HL-60 (cell line): ENCODE data around the gene NIPBL.

Source experiments
- DNase-seq, 2 experiments: peaks; one replicate each; pipeline ENCODE4 v3.0.0-alpha.2; 2010 to 2020; ENCODE audit warnings: low read depth in 1 of 2, low spot score in 1 of 2
- H3K27ac ChIP-seq: fragments of 250-450 bp; sonication (Bioruptor Pico); replicated peaks from 2 replicates; pipeline ENCODE4 v1.5.1; 2020; ENCODE audit warnings: mild to moderate bottlenecking, moderate library complexity
- H3K27me3 ChIP-seq: fragments of 250-450 bp; sonication (Bioruptor Pico); 2 replicates; pipeline ENCODE4 v1.5.1; 2021; ENCODE audit warnings: mild to moderate bottlenecking, moderate library complexity; ENCODE audit not compliant: insufficient read depth, poor library complexity, severe bottlenecking
- H3K4me3 ChIP-seq: replicated peaks from 2 replicates; pipeline ENCODE4 v1.5.1; 2011; ENCODE audit warnings: mild to moderate bottlenecking, control low read depth, low read length; ENCODE audit not compliant: insufficient read depth
- CTCF ChIP-seq: IDR thresholded peaks from one replicate; pipeline ENCODE4 v1.5.1; 2011; ENCODE audit warnings: low read length, control low read depth, inconsistent platforms; ENCODE audit not compliant: insufficient read depth
- GABPA ChIP-seq: IDR thresholded peaks from 2 replicates; pipeline ENCODE4 v1.6.1; 2012; ENCODE audit warnings: low read depth
- POLR2AphosphoS5 ChIP-seq: IDR thresholded peaks from 2 replicates; pipeline ENCODE4 v1.6.1; 2012; ENCODE audit warnings: low read depth
- REST ChIP-seq: IDR thresholded peaks from 2 replicates; pipeline ENCODE4 v1.6.1; 2012; ENCODE audit warnings: low read depth; ENCODE audit not compliant: insufficient replicate concordance
- SPI1 ChIP-seq: IDR thresholded peaks from 2 replicates; pipeline ENCODE4 v1.6.1; 2012; ENCODE audit warnings: low read depth, mild to moderate bottlenecking, borderline replicate concordance

Gene NIPBL

GRCh38 chr5:36982146-36982545, 105.6 kb downstream of the NIPBL start:
- no peak for DNase-seq
- H3K4me3 ChIP-seq = no peak overlapping the region
- no peak overlapping the region for H3K27ac ChIP-seq
- TF ChIP-seq GABPA = no peak
- no peak for TF ChIP-seq CTCF
- no peak for TF ChIP-seq POLR2AphosphoS5
- TF ChIP-seq SPI1 = no peak
- TF ChIP-seq REST = no peak
- no peaks in the 10 kb centered on the region for H3K27me3 ChIP-seq

GRCh38 chr5:36985387-36985786, 108.8 kb downstream of the NIPBL start:
- TF ChIP-seq CTCF (no peak), REST (no peak), GABPA (no peak), SPI1 (no peak), POLR2AphosphoS5 (no peak)
- Histone ChIP-seq H3K4me3 (no peak overlapping the region), H3K27me3 (no peaks in the 10 kb centered on the region), H3K27ac (no peak overlapping the region)
- DNase-seq = no peak

GRCh38 chr5:36988396-36988795, 111.8 kb downstream of the NIPBL start:
- TF ChIP-seq REST (no peak), GABPA (no peak), POLR2AphosphoS5 (no peak), CTCF (no peak), SPI1 (no peak)
- no peak overlapping the region for H3K4me3 ChIP-seq

More at GRCh38 chr5:36988396-36988795, 111.8 kb downstream of the NIPBL start:
- no peak for DNase-seq
- Histone ChIP-seq H3K27me3 (no peaks in the 10 kb centered on the region), H3K27ac (no peak overlapping the region)
